Ectodermal cell (in vitro differentiated cells): ENCODE measurements around the gene CAMK2A.

Experiments used
- H3K27ac ChIP-seq: 2 replicates; pipeline ENCODE4 v1.7.0; 2013; ENCODE audit warnings: mild to moderate bottlenecking, low read depth, low read length; ENCODE audit not compliant: insufficient read depth, poor library complexity, severe bottlenecking
- H3K27me3 ChIP-seq: 2 replicates; pipeline ENCODE4 v1.7.0; 2013; ENCODE audit warnings: mild to moderate bottlenecking, low read length; ENCODE audit not compliant: insufficient read depth, control insufficient read depth, poor library complexity, severe bottlenecking
- H3K36me3 ChIP-seq: one replicate; pipeline ENCODE4 v1.7.0; 2013; ENCODE audit warnings: low read length; ENCODE audit not compliant: control insufficient read depth, insufficient read depth
- H3K4me1 ChIP-seq: one replicate; pipeline ENCODE4 v1.7.0; 2013; ENCODE audit warnings: low read length; ENCODE audit not compliant: control insufficient read depth, insufficient read depth
- H3K4me3 ChIP-seq: 2 replicates; pipeline ENCODE4 v1.7.0; 2013; ENCODE audit warnings: low read depth, low read length, control low read depth; ENCODE audit not compliant: insufficient read depth
- H3K9me3 ChIP-seq: 2 replicates; pipeline ENCODE4 v1.7.0; 2013; ENCODE audit warnings: mild to moderate bottlenecking, low read length, moderate library complexity; ENCODE audit not compliant: control insufficient read depth
- WGBS, 2 experiments: methylation state at CpG; one replicate each; pipeline ENCODE4 v1.1.7; 2013; ENCODE audit warnings: missing lambda C conversion rate in 2 of 2; 5-methylcytosine and 5-hydroxymethylcytosine counted together

The CAMK2A gene

DNA sequence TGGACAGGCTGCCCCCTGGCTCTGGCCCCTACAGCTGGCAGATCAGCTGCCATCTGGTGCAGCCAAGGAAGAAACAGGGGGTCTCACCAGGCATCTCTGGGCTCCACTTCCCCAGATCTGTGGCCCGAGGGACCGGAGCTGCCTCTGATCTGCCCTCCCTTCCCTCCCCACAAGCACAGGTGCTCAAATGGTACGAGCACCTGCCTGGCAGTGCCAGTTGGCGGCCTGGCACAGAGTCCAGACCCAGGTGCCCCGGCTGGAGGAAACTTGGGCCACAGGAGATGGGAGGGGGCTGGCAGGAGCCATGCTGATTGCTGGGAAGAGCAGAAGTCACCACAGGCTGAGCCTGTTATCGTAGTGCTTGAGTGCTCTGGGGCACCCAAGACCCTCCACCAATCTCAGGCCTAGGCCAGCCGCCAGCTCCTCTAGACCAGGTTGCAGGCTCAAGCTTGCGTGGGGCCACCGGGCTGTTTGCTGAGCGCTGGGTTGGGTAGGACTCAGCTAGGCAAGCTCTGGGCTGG lies 5.0 kb upstream of the CAMK2A start:
- Histone ChIP-seq H3K27ac (no peak overlapping the region), H3K4me1 (peaks cover 28% of the 10 kb centered on the region), H3K9me3 (no peaks in the 10 kb centered on the region), H3K4me3 (no peak overlapping the region), H3K36me3 (no peaks in the 10 kb centered on the region), H3K27me3 (no peaks in the 10 kb centered on the region)
- 94 to 95% methylated on average over 10 of the region's 10 CpGs for WGBS, 2 experiments

- Histone ChIP-seq H3K36me3 (no peaks in the 10 kb centered on the region), H3K27ac (no peak overlapping the region), H3K4me3 (no peak overlapping the region), H3K9me3 (no peaks in the 10 kb centered on the region), H3K4me1 (peaks cover 37% of the 10 kb centered on the region), H3K27me3 (no peaks in the 10 kb centered on the region)
- 83 to 86% methylated on average over 18 to 19 of the region's 19 CpGs for WGBS, 2 experiments
Observed at GRCh38 chr5:150293091-150293941, 3.7 kb upstream of the CAMK2A start.

DNA sequence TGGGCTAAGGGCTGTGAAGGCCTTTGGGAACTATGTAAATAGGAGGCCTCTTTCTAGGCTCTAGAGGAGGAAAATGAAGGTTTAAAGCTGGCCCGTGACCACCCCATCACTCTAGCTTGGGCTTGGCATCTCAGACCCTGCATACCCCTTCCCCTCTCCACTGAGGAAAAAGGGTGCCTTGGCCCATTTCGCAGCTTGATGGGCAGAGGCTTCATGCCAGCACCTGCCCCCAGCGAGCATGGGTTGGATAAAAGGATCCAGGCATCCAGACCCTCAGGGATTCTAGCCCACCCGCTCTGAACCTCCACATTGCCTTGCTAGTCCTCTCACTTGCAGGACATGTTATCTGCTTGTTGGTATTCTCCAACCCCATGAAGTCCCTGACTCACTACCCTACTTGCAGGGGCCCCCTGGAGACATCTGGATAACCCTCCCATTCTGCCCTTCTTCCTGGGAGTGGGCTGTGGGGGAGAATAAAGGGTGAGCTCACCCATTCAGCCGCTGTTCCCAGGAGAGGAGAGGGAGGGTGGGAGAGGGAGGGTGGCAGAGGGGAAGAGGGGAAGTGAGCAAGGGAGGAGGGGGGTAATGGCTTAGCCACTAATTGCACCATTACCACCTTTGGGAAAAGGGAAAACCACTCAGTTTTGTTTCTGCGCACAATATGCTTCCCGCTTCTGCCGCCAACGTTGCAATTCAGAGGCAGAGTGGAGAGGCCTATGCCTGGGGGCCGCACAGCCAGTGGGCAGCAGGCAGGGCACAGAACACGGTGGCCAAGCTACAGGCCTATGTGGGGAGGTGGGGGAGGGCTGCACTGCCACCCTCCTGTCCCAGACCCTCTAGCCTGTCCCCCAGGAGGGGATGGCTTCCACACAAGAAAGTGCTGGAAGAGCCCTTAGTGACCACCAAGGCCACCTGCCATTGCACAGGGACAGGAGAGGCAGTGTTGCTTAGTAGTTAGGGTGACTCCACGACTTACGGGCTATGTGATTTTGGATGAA lies 2.1 kb upstream of the CAMK2A start:
- 84 to 87% methylated on average over 13 of the region's 13 CpGs for WGBS, 2 experiments

DNA sequence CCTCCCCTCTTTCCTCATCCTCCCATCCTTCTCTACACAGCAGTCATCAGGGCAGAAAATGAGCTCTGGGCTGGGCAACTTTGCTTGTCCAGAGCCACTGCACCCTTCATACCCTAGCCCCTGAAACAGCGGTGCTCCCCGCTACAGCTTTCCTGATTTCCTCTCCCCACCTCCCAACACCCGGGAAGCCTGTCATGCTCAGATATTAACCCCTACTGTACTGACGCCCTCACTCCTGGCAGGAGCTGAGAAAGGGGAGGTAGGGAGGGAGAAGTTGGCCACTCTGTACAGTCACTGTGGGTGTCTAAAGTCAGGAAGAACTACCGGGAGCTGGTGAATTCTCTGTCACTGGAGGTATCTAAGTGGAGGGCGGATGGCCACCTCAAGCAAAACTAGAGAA lies 782 bp downstream of the CAMK2A start:
- Histone ChIP-seq H3K4me3 (no peak overlapping the region), H3K36me3 (no peaks in the 10 kb centered on the region), H3K9me3 (no peaks in the 10 kb centered on the region), H3K4me1 (peaks cover 44% of the 10 kb centered on the region), H3K27ac (no peak overlapping the region), H3K27me3 (no peaks in the 10 kb centered on the region)
- WGBS, 2 experiments: 58 to 64% methylated on average over 5 to 6 of the region's 6 CpGs

More for the DNA sequence above, 2.1 kb upstream of the CAMK2A start:
- Histone ChIP-seq H3K36me3 (no peaks in the 10 kb centered on the region), H3K27ac (no peak overlapping the region), H3K27me3 (no peaks in the 10 kb centered on the region), H3K4me3 (no peak overlapping the region), H3K9me3 (no peaks in the 10 kb centered on the region), H3K4me1 (peaks cover 39% of the 10 kb centered on the region)

DNA sequence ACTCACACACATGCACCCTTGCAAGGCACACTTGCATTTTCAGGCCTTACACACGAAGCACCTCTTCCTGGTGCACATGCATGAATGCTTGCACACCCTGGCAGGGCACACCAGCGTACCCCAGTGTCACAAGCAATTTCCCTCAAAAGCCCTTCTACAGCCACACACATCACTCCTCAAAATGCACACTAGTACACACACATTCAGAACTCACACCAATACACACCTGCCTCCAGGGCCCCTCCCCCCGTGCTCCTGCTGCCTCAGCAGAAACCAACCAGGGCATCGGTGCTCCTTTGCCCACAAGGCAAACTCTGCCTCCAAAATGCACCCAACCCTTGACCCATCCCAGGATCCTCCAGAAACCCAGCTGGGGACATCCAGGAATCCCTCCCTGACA lies 1.2 kb downstream of the CAMK2A start:
- WGBS, 2 experiments: 89 to 90% methylated on average over 4 of the region's 4 CpGs
- H3K4me1 ChIP-seq: peaks cover 41% of the 10 kb centered on the region
- H3K4me3 ChIP-seq: no peak overlapping the region
- no peak overlapping the region for H3K27ac ChIP-seq
- no peaks in the 10 kb centered on the region for H3K36me3 ChIP-seq
- no peaks in the 10 kb centered on the region for H3K27me3 ChIP-seq
- H3K9me3 ChIP-seq: no peaks in the 10 kb centered on the region

DNA sequence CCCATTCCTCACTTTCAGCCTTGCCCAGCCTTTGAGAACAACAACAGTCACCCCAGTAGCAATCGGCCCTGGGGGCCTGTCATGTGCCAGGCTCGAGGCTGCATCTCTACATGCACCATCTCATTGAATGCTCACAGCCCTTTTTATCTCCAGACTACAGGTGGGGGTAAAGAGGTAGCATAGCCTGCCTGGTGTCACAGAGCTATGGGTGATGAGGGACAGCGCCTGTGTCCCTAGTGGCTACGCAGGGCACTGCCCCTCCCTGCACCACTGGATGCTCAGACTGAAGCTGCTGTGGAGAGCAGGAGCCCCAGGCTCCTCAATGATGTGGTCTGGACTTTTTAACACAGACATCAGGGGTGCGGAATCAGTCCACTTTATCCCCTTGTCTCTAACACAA lies 2.8 kb downstream of the CAMK2A start:
- 55 to 58% methylated on average over 5 of the region's 5 CpGs for WGBS, 2 experiments

DNA sequence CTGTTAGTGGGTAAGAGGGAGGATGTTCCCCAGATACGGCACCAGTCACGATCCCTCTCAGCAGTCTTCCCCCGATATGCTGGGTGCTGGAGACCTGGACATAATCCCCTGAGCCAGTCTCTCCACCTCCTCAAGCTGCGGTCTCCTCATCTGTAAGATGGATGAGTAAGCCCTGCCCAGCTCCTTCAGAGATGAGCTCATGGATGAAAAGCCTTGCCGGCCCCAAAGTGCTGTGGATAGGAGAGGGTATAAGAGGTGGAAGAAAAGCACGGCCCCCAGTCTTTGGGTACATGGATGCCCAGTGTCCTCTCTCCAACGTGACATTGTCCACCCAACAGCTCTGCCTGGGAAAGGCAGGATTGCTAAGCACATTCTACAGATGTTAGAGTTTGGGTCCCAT lies 4.5 kb downstream of the CAMK2A start:
- Histone ChIP-seq H3K9me3 (no peaks in the 10 kb centered on the region), H3K27me3 (no peaks in the 10 kb centered on the region), H3K27ac (no peak overlapping the region), H3K4me3 (no peak overlapping the region), H3K36me3 (no peaks in the 10 kb centered on the region), H3K4me1 (peaks cover 31% of the 10 kb centered on the region)
- 95 to 98% methylated on average over 7 of the region's 7 CpGs for WGBS, 2 experiments

More for the DNA sequence above, 2.8 kb downstream of the CAMK2A start:
- no peaks in the 10 kb centered on the region for H3K27me3 ChIP-seq
- peaks cover 36% of the 10 kb centered on the region for H3K4me1 ChIP-seq
- no peak overlapping the region for H3K4me3 ChIP-seq
- no peak overlapping the region for H3K27ac ChIP-seq
- H3K36me3 ChIP-seq: no peaks in the 10 kb centered on the region
- no peaks in the 10 kb centered on the region for H3K9me3 ChIP-seq

- Histone ChIP-seq H3K27me3 (no peaks in the 10 kb centered on the region), H3K4me3 (no peak overlapping the region), H3K27ac (no peak overlapping the region), H3K36me3 (no peaks in the 10 kb centered on the region), H3K4me1 (peaks cover 31% of the 10 kb centered on the region), H3K9me3 (no peaks in the 10 kb centered on the region)
- WGBS, 2 experiments: 90 to 92% methylated on average over 13 of the region's 13 CpGs
Observed at GRCh38 chr5:150284311-150284710, 5.3 kb downstream of the CAMK2A start.

DNA sequence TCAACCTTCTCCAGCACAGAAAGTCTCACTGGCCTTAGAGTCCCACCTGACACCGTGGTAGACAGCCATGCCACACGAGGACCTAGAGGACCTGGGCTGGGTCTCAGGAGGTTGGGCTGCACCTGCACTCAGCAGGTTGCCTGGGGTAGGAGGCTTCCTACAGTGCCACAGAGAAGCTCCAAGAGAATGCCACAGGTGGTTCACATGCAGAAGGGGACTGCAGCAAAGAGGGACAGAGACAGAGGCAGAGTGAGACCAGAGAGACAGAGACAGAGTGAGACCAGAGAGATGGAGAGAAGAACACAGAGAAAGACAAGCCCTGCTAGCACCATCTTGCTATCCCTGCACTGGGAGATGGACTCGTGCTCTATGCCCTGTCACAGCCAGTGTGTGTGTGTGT lies 5.7 kb downstream of the CAMK2A start:
- 81 to 82% methylated on average over 3 of the region's 3 CpGs for WGBS, 2 experiments
- Histone ChIP-seq H3K4me1 (peaks cover 27% of the 10 kb centered on the region), H3K4me3 (no peak overlapping the region), H3K9me3 (no peaks in the 10 kb centered on the region), H3K27ac (no peak overlapping the region), H3K36me3 (no peaks in the 10 kb centered on the region), H3K27me3 (no peaks in the 10 kb centered on the region)

DNA sequence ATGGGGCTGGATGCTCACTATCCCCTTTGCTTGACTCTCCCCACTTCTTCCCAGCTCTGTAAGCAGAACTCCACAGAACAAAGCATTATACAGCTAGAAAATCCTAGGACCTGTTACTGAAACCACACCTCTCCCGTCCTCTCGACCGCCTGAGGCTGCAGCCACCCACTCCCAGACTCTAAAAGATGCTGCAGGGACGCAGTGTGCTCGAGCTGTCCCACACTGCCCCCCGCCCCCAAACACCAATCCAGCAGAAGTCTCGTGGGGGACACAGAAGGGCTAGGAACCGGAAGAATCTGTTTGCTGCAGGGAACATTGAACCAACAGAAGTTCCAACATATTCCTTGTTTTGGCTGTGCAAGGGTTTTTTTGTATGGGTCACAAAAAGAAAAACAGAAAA lies 7.6 kb downstream of the CAMK2A start:
- 84 to 86% methylated on average over 8 of the region's 8 CpGs for WGBS, 2 experiments
- Histone ChIP-seq H3K27ac (no peak overlapping the region), H3K4me1 (peaks cover 19% of the 10 kb centered on the region), H3K27me3 (no peaks in the 10 kb centered on the region), H3K36me3 (no peaks in the 10 kb centered on the region), H3K9me3 (no peaks in the 10 kb centered on the region), H3K4me3 (no peak overlapping the region)
